RWPE2 (cell line): Measurements from ENCODE around the gene ATF7.

Source experiments
- ATAC-seq: fragments of 200-7000 bp; cut with Tn5 transposase; 3 replicates; pipeline ENCODE4 v1.9.1; 2021; ENCODE audit warnings: low read depth
- DNase-seq: peaks from one replicate; pipeline ENCODE4 v3.0.0-alpha.2; 2020; ENCODE audit warnings: low spot score
- H3K27ac ChIP-seq: fragments of 450-650 bp; 2 replicates; pipeline ENCODE4 v1.5.1; 2017; ENCODE audit warnings: mild to moderate bottlenecking; ENCODE audit not compliant: poor library complexity, severe bottlenecking
- H3K27me3 ChIP-seq: fragments of 250-450 bp; sonication (Bioruptor Pico); 2 replicates; pipeline ENCODE4 v1.5.1; 2021; ENCODE audit warnings: mild to moderate bottlenecking, moderate library complexity; ENCODE audit not compliant: insufficient read depth, poor library complexity, severe bottlenecking
- H3K36me3 ChIP-seq: fragments of 250-450 bp; sonication (Bioruptor Pico); 2 replicates; pipeline ENCODE4 v1.5.1; 2020; ENCODE audit warnings: low read depth, mild to moderate bottlenecking, moderate library complexity
- H3K4me1 ChIP-seq: fragments of 250-450 bp; sonication (Bioruptor Pico); 2 replicates; pipeline ENCODE4 v1.5.1; 2021; ENCODE audit warnings: mild to moderate bottlenecking, moderate library complexity; ENCODE audit not compliant: insufficient read depth, poor library complexity, severe bottlenecking
- H3K4me3 ChIP-seq: fragments of 250-450 bp; sonication (Bioruptor Pico); 2 replicates; pipeline ENCODE4 v1.5.1; 2021; ENCODE audit warnings: mild to moderate bottlenecking, moderate library complexity; ENCODE audit not compliant: severe bottlenecking
- H3K9me3 ChIP-seq: fragments of 250-450 bp; sonication (Bioruptor Pico); 2 replicates; pipeline ENCODE4 v1.5.1; 2021; ENCODE audit warnings: mild to moderate bottlenecking, moderate library complexity; ENCODE audit not compliant: severe bottlenecking
- CTCF ChIP-seq: fragments of 450-650 bp; IDR thresholded peaks from one replicate; pipeline ENCODE4 v1.5.1; 2017; ENCODE audit warnings: mild to moderate bottlenecking, moderate library complexity; ENCODE audit not compliant: poor library complexity, severe bottlenecking

The ATF7 gene

DNA sequence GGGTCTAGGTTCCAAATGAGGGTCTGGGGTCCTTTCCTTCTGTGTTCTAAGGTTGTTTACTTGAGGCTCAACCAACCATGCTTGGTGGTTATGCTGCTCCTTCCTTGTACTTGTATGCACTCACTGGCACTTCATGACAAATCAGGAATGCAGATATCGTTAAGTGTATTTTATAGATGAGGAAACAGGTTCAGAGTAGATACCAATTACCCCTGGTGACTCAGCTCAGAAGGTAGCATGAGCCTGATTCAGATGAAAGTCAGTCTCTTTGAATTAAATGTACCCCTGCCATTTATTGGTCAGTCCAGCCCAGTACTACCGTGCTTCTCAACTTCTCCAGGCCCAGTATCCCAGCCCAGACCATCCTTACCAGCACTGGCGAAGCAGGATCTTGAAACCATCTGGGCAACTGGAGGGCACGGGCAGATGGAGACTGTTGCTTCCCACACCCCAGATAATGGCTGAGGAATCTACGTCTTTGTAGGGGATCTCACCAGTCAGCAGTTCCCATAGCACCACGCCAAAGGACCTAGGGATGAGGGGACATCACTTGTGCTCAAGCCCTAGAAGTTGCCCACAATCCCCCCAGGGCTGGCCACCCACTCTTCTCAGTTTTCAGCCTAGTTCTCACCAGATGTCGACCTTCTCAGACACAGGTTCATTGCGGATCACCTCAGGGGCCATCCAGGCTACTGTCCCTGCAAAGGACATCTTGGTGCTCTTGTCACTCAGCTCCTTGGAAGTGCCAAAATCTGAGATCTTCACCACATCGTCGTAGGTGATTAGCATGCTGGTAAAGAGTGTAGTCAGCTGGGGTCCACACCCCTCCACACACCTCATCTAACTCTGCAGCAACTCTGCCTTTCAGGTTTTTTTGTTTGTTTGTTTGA is 141.3 kb downstream of the ATF7 start:
- H3K27me3 ChIP-seq, result no peaks in the 10 kb centered on the region
- no peaks in the 10 kb centered on the region for H3K9me3 ChIP-seq
- peaks cover 4% of the 10 kb centered on the region for H3K4me1 ChIP-seq
- H3K36me3 ChIP-seq, result peaks cover 68% of the 10 kb centered on the region
- DNase-seq, result no peak
- peak; percentile 5; the same call in 1 of the 3 replicates for ATAC-seq
- H3K27ac ChIP-seq, result no peak overlapping the region
- TF ChIP-seq CTCF, result no peak
- H3K4me3 ChIP-seq, result no peak overlapping the region

DNA sequence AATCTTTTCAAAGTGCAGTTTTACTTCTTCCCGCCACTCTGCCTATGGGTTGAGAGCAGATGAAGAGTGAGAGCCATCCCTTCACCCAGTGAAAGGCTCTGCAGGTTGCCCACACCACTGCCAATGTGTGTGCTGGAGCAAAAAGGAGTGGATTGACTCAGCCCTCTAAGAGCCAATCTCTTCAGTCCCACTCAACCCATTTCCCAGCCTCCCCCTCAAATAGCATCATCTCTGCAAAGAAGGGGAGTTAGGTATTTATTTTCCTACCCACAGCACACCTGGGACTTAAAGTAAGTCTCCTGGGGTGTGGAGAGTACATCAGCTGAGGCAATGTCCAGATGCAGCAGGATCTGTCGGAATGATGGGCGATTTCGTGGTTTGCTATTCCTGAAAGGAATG is 142.2 kb downstream of the ATF7 start:
- Histone ChIP-seq H3K27me3 (no peaks in the 10 kb centered on the region), H3K36me3 (peaks cover 78% of the 10 kb centered on the region), H3K4me1 (peaks cover 4% of the 10 kb centered on the region), H3K9me3 (no peaks in the 10 kb centered on the region), H3K4me3 (no peak overlapping the region), H3K27ac (no peak overlapping the region)
- DNase-seq (no peak), ATAC-seq (peak; percentile 1; the same call in 2 of the 3 replicates)
- TF ChIP-seq CTCF, result no peak

- Histone ChIP-seq H3K27me3 (no peaks in the 10 kb centered on the region), H3K36me3 (peaks cover 84% of the 10 kb centered on the region), H3K4me3 (no peak overlapping the region), H3K4me1 (peaks cover 4% of the 10 kb centered on the region), H3K27ac (peak overlapping the region; percentile 3), H3K9me3 (no peaks in the 10 kb centered on the region)
- ATAC-seq (peak; percentile 3), DNase-seq (no peak)
- no peak for TF ChIP-seq CTCF
Observed at GRCh38 chr12:53483225-53483978, 142.8 kb downstream of the ATF7 start.

GRCh38 chr12:53482626-53483168 is 143.5 kb downstream of the ATF7 start:
- ATAC-seq, result no peak
- no peak for TF ChIP-seq CTCF
- peak overlapping the region; percentile 3 for H3K27ac ChIP-seq
- no peak overlapping the region for H3K4me3 ChIP-seq
- no peak for DNase-seq
- H3K36me3 ChIP-seq, result peaks cover 84% of the 10 kb centered on the region
- no peaks in the 10 kb centered on the region for H3K9me3 ChIP-seq
- H3K27me3 ChIP-seq, result no peaks in the 10 kb centered on the region
- peaks cover 4% of the 10 kb centered on the region for H3K4me1 ChIP-seq
